ENCODE data around the gene MKI67.
"Not testable (repeated sequence)": the region's sequence is repeated elsewhere in the genome, so short reads cannot be mapped to it uniquely, and the experiment has no call there.

Gene MKI67

GRCh38 chr10:128110339-128110738 is 15.9 kb downstream of the MKI67 start:
- DNase-seq (ENCODE audit: low read depth in 1 of 2, low spot score in 1 of 2), result no peak

- no peak for DNase-seq (ENCODE audit: low read depth in 1 of 2, low spot score in 1 of 2)
Measured at GRCh38 chr10:128109707-128110106, 16.5 kb downstream of the MKI67 start.

GRCh38 chr10:128105383-128105782 is 20.8 kb downstream of the MKI67 start:
- DNase-seq (ENCODE audit: low read depth in 1 of 2, low spot score in 1 of 2), result no peak

- no peak for DNase-seq (ENCODE audit: low read depth in 1 of 2, low spot score in 1 of 2)
Measured at GRCh38 chr10:128103229-128103714, 23.0 kb downstream of the MKI67 start.

- no peak for DNase-seq (ENCODE audit: low read depth in 1 of 2, low spot score in 1 of 2)
Measured at GRCh38 chr10:128102480-128103228, 23.6 kb downstream of the MKI67 start.

GRCh38 chr10:128101901-128102300 is 24.3 kb downstream of the MKI67 start:
- no peak for DNase-seq (ENCODE audit: low read depth in 1 of 2, low spot score in 1 of 2)

GRCh38 chr10:128099901-128100300 is 26.3 kb downstream of the MKI67 start:
- no peak for DNase-seq (ENCODE audit: low read depth in 1 of 2, low spot score in 1 of 2)

- DNase-seq (ENCODE audit: low read depth in 1 of 2, low spot score in 1 of 2), result no peak
Measured at GRCh38 chr10:128098631-128099030, 27.6 kb downstream of the MKI67 start.

- DNase-seq (ENCODE audit: low read depth in 1 of 2, low spot score in 1 of 2), result no peak
Measured at GRCh38 chr10:128097783-128098182, 28.4 kb downstream of the MKI67 start.

GRCh38 chr10:128096486-128097199 is 29.6 kb downstream of the MKI67 start:
- DNase-seq (ENCODE audit: low read depth in 1 of 2, low spot score in 1 of 2), result no peak

- DNase-seq (ENCODE audit: low read depth in 1 of 2, low spot score in 1 of 2), result no peak
Measured at GRCh38 chr10:128095753-128096469, 30.3 kb downstream of the MKI67 start.

- no peak for DNase-seq (ENCODE audit: low read depth in 1 of 2, low spot score in 1 of 2)
Measured at GRCh38 chr10:128095027-128095752, 31.0 kb downstream of the MKI67 start.

GRCh38 chr10:128094596-128094995 is 31.6 kb downstream of the MKI67 start:
- not testable (repeated sequence) for DNase-seq (ENCODE audit: low read depth in 1 of 2, low spot score in 1 of 2)

- DNase-seq (ENCODE audit: low read depth in 1 of 2, low spot score in 1 of 2), result no peak
Measured at GRCh38 chr10:128092454-128092853, 33.8 kb downstream of the MKI67 start.

- DNase-seq (ENCODE audit: low read depth in 1 of 2, low spot score in 1 of 2), result no peak
Measured at GRCh38 chr10:128091636-128092210, 34.5 kb downstream of the MKI67 start.

- DNase-seq (ENCODE audit: low read depth in 1 of 2, low spot score in 1 of 2), result no peak
Measured at GRCh38 chr10:128087884-128088709, 38.1 kb downstream of the MKI67 start.

- no peak for DNase-seq (ENCODE audit: low read depth in 1 of 2, low spot score in 1 of 2)
Measured at GRCh38 chr10:128087146-128087883, 38.9 kb downstream of the MKI67 start.

- DNase-seq (ENCODE audit: low read depth in 1 of 2, low spot score in 1 of 2), result no peak
Measured at GRCh38 chr10:128086003-128086863, 40.0 kb downstream of the MKI67 start.

Measured in stimulated activated CD4-positive, alpha-beta T cell treated with anti-CD3 and anti-CD28 coated beads, Interleukin-15, amount 100 ng/mL, for 1 hour (primary cell).